ENCODE results near the gene BHLHA15.

The BHLHA15 gene

DNA sequence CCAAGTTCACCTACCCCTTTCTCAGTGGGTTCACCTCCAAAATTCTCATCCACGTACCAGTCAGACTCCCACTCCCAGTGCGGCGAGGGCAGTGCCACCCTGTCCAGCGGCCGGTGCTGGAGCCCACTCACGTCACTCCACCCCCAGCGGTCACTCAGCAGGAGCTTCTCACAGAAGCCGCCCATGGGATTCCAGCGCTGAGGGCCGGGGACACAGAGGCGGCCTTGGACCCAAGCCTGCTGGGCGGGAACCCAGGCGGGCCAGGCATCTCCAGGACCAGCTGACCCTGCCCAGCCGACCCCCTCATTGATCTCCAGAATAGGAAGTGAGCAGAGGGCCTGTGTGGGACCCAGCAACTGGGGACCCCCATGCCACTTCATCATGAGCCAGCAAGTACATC, 33.6 kb downstream of the BHLHA15 start:
- no peak for DNase-seq (ENCODE audit: low read depth)

DNA sequence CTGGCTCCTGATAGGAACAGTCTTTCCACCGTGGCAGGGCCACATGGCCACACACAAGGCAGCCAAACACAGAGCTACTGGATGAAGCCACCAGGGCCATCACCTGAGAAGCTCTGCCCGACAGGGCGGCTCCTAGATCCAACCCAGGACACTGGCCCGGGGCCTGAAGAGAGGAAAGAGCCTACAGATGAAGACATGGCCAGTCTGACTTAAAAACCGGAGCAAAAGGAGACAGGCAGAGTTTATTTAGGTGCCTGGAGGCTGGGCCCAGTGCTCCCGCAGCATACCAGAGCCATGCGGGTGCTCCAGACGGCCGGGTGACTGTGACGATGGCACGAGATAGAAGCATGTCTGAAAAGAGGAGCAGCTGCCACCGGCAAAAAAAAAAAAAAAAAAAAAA, 36.9 kb downstream of the BHLHA15 start:
- DNase-seq (ENCODE audit: low read depth) = no peak

DNA sequence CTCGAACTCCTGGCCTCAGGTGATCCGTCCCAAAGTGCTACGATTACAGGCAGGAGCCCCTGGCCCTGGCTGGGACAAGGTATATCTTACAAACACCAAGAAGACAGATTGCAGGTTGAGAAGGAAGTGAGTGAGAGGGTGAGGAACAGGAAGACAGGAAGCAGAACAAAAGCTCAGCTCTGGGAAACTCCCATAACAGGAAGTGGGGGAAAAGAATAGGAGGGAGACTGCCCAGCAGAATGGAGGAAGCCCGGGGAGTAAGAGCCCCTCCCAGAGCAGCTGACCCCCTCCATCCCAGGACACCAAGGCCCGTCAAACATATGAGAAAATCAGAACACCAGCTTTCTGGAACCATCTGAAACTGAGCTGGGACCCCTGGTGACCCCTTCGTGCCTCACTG, 37.9 kb downstream of the BHLHA15 start:
- DNase-seq (ENCODE audit: low read depth) = no peak

DNA sequence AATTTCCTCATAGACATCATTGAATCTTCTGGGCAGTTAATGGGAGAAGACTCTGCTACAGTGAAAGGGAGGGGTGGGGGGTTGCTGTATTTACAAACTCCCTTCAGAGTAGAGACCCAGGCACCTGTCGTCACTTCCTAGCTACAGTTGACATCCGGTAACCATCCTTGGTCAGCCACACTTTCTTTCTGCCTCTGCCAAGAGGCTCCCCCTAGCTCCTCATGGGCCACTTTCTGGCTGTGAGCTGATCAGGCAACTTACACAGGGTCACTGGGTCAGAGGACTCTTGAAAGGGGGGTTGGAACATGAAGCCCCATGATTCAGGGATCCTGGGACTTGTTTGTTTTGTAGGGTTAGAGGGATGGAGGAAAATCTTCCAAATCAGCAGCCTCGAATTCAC, 39.5 kb downstream of the BHLHA15 start:
- no peak for DNase-seq (ENCODE audit: low read depth)

DNA sequence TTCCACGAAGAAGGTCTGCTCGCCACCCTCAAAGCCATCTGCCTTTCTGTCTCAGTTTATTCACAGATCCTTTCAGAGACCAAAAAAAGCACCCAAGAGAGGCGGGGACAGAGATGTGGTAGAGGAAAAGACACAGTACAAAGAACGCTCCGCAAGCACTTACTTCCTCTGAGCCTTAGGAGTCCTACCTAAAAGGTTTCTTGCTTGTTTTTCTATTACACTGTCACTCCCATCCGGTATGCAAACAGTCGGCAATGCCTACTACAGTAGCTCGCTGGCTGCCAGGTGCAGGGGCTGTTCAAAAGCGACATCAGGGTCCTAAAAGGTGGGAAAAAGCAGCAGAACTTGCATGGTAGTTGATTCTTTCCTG, 40.0 kb downstream of the BHLHA15 start:
- no peak for DNase-seq (ENCODE audit: low read depth)

DNA sequence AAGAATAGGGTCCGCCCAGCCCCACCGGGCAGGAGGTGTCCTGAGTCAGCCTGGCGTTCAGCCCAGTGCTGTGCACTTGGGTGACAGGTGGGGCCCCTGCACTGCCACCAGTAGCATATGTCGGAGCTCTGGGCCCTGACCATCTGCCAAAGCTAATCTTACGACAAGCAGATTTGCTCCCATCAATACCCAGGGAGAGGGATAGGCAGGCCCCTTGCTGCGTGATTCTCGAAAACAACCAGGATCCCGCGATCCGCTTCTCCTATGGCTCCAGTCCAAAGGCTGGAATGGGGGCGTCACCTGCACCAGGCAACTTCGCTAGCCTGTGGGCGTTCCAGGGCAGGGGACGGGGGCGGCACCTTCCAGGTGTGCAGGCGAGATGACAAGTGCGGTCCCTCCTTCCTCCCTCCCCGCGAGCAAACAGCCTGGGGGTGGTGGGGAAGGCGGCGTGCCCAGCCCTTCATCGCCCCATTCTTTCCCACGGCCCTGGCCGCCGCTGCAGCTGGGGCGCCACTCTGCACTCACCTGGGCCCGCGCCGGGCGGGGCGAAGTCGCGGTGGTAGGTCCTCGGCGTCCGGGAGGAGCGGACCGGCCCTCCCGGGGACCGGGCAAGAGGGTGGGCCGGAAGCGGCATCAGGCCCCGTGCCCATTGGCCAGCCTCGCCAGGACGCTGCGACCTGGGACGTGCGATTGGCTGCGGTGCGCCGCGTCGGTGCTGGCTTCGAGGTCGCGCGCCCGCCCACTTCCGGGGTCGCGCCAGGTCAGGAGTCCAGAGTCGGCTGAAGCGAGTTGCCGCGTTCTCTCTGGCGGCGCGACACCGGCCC, 40.6 kb downstream of the BHLHA15 start, which contains the start of gene TECPR1:
Gene TECPR1 (minus strand): TSS at position 632 of the 824 bp plus-strand sequence. CDS start 6,086 bp downstream, outside the sequence.
- peak; percentile 87 for DNase-seq (ENCODE audit: low read depth)

DNA sequence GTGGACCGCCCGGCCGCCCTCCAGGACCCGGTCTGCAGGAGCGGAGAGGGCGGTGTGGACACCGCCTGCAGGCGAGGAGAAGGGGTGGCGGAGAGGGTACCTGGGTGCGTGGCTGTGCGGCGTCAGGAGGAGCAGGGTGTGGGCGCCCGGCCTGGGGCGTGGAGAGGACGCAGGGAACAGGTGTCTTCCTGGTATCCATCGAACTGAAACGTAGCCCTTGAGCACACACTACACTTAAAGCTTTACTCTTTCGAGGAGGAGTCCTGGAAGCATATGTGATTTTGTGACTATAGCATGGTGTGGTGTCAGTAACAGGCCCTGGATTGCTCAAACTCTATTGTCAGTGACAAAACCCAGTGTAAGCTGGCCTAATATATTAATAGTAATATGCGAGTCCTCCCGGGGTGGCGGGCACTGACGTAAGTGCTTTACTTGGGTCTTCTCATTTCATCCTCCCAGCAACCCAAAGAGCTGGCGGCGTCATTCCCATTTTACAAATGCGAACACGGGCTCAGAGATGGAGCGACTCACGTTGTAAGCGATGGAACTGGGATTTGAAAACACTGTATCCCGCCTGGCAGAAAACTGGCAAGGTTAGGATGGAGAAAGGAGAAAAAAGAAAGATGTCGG, 41.3 kb downstream of the BHLHA15 start:
- DNase-seq (ENCODE audit: low read depth) = no peak

DNA sequence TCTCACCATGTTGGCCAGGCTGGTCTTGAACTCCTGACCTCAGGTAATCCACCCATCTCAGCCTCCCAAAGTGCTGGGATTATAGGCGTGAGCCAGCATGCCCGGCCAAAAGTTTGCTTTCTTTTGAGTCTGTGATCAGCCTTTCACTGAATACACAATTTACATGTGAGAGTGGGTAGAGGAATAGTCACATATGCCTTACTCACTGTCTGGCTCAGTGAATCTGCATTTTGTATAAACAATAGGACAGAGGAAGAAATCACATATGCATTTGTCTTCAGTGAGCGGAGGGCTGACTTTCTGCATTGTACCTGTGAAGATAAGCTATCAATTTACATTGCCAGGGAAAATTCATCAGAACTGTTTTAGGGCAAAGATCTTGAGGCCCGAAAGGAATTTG, 43.3 kb downstream of the BHLHA15 start:
- DNase-seq (ENCODE audit: low read depth) = no peak

DNA sequence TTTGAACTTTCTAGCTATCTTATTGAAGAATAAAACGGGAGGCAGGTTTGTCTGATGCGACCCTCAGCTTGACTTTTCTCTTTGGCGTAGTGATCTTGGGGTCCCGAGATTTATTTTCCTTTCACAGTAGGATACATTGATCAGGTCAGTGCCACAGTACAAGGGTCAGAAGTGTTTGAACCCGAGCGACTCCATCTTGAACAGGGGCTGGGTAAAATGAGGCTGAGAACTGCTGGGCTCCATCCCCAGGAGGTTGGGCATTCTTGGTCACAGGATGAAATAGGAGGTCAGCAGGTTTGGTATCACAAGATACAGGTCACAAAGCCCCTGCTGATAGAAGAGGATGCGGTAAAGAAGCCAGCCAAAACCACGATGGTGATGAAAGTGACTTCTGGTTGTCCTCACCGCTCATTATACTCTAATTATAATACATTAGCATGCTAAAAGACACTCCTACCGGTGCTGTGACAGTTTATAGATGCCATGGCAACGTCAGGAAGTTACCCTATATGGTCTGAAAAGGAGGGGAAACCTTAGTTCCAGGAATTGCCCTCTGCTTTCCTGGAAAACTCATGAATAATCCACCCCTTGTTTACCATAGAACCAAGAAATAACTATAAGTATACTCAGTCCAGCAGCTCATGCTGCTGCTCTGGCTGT, 43.8 kb downstream of the BHLHA15 start:
- DNase-seq (ENCODE audit: low read depth) = no peak

DNA sequence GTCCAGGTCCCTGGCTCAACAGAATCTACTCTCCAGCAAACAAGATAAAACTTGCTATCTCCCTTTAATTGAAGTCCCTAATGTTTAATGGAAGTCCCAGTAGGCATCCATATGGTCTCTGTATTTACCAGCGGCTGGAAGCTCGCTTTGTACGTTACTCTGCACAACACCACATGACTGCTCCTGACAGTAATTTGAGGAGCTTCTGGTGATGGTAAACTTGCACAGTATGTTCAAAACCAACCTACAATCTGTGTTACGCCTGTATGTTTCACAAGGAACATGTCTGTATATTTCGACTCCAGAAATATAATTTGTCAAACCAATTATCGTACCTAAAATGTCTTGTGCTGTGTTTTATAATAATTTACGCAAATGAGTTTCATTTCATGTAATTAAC, 45.2 kb downstream of the BHLHA15 start:
- no peak for DNase-seq (ENCODE audit: low read depth)

DNA sequence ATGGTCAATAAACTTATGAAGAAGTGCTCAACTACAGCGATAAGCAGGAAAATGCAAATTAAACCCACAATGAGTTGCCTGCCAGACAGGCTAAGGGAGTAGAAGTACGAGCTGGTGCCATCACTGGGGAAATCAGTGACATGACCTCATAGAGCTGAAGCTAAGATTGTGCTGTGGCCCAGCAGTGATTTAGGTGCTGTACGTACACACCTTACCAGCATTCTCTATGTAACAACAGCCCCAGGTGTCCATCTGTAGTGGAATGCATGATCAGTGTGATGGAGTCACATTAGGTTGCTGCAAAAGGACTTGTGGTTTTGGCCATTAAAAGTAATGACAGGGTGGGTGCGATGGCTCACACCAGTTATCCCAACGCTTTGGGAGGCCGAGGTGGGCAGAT, 46.5 kb downstream of the BHLHA15 start:
- DNase-seq (ENCODE audit: low read depth) = no peak
